ENCODE results near the gene C16orf46. TPM values are rescaled to one million over a fixed set of nuclear protein-coding genes. Genes with fewer than 3 reads are reported as not detected.
A peak's percentile ranks its signal among the peaks of the same experiment; 100 is the strongest.

The C16orf46 gene
- total and polyA plus RNA-seq, 9 of the 15 experiments (the other 6 are each of a cell fraction or from before 2014, with no cell fraction given), result 0.10 to 0.98 (median 0.41) TPM; not detected in 1

DNA sequence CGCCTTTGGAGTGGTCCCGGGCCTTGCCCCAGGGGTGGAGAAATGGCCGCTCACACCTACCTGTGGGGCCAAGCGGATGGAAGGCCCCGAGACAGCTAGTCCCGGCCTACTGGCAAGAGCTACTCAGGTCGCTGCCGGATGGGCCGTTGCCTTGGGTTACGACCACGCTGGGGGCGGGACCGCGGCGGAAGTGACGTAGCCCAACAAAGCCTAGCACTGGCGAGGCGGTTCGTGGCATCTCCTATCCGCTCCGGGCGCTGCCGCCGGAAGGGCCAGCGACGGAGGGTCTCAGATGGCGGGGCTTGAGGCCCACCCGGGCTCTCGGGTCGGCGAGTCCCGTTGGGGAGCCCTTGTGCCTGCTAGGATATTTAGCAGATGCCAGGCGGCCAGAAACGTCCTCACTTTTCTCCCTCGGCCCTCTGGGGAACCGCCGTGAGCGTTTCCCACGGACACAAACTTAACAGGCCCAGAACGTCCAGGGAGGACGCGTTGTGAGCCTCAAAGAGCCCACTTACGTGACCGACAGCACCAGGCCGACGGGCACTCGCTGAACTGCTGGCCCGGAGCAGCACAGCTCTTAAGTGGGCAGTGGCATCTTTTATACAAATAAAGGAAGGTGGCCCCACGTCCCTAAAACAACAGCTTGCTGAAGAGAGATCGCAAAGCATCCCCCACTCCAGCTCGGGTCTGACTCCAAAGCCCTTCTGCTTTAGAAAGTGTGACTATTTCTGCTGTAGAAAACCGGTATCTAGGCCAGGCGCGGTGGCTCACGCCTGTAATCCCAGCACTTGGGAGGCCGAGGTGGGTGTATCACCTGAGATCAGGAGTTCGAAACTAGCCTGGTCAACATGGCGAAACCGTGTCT, at the start of gene C16orf46 (continued):
- peak in 1 of 3 experiments; percentile 70 for TF ChIP-seq YY1 (IDR thresholded peaks at IDR 0.05; ENCODE audit: borderline replicate concordance in 1 of 3, control insufficient read depth in 1 of 3, extremely low read depth in 1 of 3, insufficient read depth in 3 of 3, insufficient read length in 1 of 3, insufficient replicate concordance in 2 of 3, low read depth in 1 of 3, low read length in 2 of 3)
- peak; percentile 43 for TF ChIP-seq FIP1L1 (IDR thresholded peaks at IDR 0.05; ENCODE audit: low read depth, low read length, poor library complexity, severe bottlenecking)
- TF ChIP-seq ZNF696 (CRISPR knock-in tag; conservative IDR thresholded peaks at IDR 0.05), result no peak
- TF ChIP-seq POLR2AphosphoS5 (IDR thresholded peaks at IDR 0.05; ENCODE audit: control insufficient read depth, insufficient read depth, low read depth, low read length), result peak; percentile 79
- peak in 1 of 2 experiments; percentile 94; a peak in 2 of 4 replicates for TF ChIP-seq TRIM24 (IDR thresholded peaks at IDR 0.05)
- TF ChIP-seq, protein P1, sequence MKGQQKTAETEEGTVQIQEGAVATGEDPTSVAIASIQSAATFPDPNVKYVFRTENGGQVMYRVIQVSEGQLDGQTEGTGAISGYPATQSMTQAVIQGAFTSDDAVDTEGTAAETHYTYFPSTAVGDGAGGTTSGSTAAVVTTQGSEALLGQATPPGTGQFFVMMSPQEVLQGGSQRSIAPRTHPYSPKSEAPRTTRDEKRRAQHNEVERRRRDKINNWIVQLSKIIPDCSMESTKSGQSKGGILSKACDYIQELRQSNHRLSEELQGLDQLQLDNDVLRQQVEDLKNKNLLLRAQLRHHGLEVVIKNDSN (CRISPR knock-in tag; IDR thresholded peaks at IDR 0.05), result peak; percentile 23; the same call in 1 of the 2 replicates
- TF ChIP-seq ZNF644 (tag; IDR thresholded peaks at IDR 0.05; ENCODE audit: low read depth), result peak; percentile 66; the same call in 1 of the 2 replicates
- TF ChIP-seq, protein P2, sequence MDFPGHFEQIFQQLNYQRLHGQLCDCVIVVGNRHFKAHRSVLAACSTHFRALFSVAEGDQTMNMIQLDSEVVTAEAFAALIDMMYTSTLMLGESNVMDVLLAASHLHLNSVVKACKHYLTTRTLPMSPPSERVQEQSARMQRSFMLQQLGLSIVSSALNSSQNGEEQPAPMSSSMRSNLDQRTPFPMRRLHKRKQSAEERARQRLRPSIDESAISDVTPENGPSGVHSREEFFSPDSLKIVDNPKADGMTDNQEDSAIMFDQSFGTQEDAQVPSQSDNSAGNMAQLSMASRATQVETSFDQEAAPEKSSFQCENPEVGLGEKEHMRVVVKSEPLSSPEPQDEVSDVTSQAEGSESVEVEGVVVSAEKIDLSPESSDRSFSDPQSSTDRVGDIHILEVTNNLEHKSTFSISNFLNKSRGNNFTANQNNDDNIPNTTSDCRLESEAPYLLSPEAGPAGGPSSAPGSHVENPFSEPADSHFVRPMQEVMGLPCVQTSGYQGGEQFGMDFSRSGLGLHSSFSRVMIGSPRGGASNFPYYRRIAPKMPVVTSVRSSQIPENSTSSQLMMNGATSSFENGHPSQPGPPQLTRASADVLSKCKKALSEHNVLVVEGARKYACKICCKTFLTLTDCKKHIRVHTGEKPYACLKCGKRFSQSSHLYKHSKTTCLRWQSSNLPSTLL (IDR thresholded peaks at IDR 0.05), result no peak
- TF ChIP-seq, protein P3, sequence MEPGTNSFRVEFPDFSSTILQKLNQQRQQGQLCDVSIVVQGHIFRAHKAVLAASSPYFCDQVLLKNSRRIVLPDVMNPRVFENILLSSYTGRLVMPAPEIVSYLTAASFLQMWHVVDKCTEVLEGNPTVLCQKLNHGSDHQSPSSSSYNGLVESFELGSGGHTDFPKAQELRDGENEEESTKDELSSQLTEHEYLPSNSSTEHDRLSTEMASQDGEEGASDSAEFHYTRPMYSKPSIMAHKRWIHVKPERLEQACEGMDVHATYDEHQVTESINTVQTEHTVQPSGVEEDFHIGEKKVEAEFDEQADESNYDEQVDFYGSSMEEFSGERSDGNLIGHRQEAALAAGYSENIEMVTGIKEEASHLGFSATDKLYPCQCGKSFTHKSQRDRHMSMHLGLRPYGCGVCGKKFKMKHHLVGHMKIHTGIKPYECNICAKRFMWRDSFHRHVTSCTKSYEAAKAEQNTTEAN (CRISPR knock-in tag; IDR thresholded peaks at IDR 0.05), result 0 out of 2 replicates have a peak, but pooled peaks have one; percentile 78
- TF ChIP-seq FOXK2 (conservative IDR thresholded peaks at IDR 0.05 in 1 of 2, IDR thresholded peaks at IDR 0.05 in 1 of 2; ENCODE audit: low read depth in 2 of 2), result peak; percentile 13 to 45; a peak in 1 of 4 replicates
- no peak for TF ChIP-seq SRSF9 (IDR thresholded peaks at IDR 0.05; ENCODE audit: borderline replicate concordance, low read depth, low read length)
- no peak for TF ChIP-seq ZNF79 (CRISPR knock-in tag; IDR thresholded peaks at IDR 0.05; ENCODE audit: low read depth)
- TF ChIP-seq JUN (IDR thresholded peaks at IDR 0.05; ENCODE audit: borderline replicate concordance, low read depth, low read length), result no peak
- peak; percentile 89; the same call in 1 of the 2 replicates for TF ChIP-seq JUN (CRISPR knock-in tag; IDR thresholded peaks at IDR 0.05; ENCODE audit: borderline replicate concordance)
- no peak for TF ChIP-seq ZNF717 (CRISPR knock-in tag; IDR thresholded peaks at IDR 0.05)
